ENCODE measurements around the gene PER2.
"Not testable (repeated sequence)": the region's sequence is repeated elsewhere in the genome, so short reads cannot be mapped to it uniquely, and the experiment has no call there.

PER2 gene

DNA sequence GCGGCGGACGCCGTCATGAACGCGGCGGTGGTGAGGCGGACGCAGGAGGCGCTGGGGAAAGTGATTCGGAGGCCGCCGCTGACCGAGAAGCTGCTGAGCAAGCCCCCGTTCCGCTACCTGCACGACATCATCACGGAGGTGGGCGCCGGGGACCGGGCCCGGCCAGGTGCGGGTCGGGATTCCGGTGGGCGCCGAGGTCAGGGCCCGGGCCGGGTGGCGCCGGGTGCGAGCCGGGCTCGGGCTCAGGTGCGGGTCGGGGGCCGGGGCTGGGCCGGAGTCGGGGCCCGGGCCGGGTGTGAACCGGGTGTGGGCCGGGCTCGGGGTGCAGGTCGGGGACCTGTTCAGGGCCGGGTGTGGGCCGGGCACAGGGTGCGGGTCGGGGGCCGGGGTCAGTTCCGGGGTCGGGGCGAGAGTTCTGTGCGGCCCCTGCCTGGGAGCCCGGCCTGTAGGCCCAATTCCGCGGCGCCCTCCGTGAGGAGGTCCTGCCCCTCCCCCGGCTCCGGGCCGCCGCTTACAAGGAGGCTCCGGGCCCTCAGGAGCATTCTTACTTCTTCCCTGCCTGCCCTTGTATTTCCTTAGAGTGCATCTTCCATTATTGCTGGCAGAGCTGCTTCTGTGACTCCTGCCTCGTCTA lies 32.4 kb upstream of the PER2 start:
- DNase-seq (ENCODE audit: extremely low read depth, low read depth) = no peak

DNA sequence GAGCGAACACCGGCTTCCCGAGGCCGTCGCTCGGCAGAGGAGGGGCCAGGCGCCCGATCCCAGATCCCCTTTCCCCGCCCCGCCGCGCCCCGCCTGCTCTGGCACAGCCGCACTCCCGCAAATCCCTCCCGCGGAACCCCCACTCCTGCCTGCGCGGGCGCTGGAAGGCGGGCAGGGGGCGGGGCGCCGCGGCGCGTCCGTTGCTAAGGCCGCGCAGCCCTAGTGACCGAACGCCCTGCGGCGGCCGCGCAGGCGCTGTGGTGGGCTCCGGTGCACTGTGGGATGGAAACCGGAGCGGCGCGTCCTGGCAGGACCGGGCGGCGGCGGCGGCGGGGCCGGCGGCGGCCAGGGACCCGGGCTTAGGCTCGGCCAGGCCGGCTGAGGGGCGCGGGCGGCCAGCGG lies 31.8 kb upstream of the PER2 start, which contains the start of gene TRAF3IP1:
Gene TRAF3IP1, plus strand, starts transcription at position 273 of the 402 bp plus-strand sequence. CDS start 145 bp downstream, outside the sequence.
- DNase-seq (ENCODE audit: extremely low read depth, low read depth) = peak; percentile 86
- TF ChIP-seq, protein P1, sequence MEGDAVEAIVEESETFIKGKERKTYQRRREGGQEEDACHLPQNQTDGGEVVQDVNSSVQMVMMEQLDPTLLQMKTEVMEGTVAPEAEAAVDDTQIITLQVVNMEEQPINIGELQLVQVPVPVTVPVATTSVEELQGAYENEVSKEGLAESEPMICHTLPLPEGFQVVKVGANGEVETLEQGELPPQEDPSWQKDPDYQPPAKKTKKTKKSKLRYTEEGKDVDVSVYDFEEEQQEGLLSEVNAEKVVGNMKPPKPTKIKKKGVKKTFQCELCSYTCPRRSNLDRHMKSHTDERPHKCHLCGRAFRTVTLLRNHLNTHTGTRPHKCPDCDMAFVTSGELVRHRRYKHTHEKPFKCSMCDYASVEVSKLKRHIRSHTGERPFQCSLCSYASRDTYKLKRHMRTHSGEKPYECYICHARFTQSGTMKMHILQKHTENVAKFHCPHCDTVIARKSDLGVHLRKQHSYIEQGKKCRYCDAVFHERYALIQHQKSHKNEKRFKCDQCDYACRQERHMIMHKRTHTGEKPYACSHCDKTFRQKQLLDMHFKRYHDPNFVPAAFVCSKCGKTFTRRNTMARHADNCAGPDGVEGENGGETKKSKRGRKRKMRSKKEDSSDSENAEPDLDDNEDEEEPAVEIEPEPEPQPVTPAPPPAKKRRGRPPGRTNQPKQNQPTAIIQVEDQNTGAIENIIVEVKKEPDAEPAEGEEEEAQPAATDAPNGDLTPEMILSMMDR (IDR thresholded peaks at IDR 0.05; ENCODE audit: low read depth, low read length) = no peak

More for the DNA sequence above, 32.4 kb upstream of the PER2 start:
- TF ChIP-seq, protein P1 (IDR thresholded peaks at IDR 0.05; ENCODE audit: low read depth, low read length) = no peak

DNA sequence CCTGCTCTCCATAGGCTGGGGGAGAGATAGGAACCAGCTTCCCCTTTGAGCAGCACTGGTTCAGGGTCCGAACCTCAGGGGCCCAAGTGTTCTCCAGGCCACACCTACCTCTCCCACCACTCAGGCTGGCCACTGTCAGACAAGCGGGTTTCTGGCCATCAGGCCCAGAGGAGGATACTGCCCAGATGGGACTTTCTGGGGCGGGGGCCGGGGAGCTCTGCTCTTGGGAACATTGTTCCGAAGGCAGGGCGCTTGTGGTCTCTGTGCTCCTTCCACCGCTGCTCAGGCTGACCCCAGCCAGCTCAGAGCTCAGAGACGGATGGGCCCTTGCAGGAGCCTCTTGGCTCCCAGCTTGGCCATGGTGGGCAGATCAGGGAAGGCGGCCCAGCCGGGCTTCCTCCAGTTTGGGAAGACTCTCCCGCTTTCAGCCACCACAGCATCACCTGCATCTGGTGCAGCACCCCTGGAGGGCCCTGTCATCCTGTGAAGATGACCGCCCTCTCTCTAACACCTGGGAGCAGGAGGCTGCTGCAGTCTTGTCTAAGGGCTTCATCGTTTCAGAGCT lies 26.7 kb upstream of the PER2 start:
- TF ChIP-seq, protein P1 (IDR thresholded peaks at IDR 0.05; ENCODE audit: low read depth, low read length) = no peak
- DNase-seq (ENCODE audit: extremely low read depth, low read depth) = no peak

DNA sequence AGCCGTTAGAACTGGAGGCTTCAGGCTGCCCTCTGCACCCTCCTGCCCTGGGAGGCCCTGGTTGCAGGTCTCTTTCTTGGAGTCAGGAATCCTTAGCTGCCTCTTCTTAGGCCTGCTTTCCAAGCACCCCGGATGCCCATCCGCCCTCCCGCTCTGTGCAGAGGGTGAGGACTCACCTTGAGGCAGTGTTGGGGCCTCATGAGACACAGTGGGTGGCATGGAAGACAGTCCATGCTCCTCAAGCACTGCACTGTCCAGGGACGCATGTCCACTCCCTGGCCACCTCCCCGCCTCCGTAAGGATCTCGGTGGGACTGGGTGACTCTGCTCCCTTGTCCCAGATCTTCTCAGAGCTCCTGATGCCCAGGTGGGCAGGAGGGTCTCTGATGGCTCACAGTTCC lies 26.2 kb upstream of the PER2 start:
- DNase-seq (ENCODE audit: extremely low read depth, low read depth) = no peak
- TF ChIP-seq, protein P1 (IDR thresholded peaks at IDR 0.05; ENCODE audit: low read depth, low read length) = no peak

DNA sequence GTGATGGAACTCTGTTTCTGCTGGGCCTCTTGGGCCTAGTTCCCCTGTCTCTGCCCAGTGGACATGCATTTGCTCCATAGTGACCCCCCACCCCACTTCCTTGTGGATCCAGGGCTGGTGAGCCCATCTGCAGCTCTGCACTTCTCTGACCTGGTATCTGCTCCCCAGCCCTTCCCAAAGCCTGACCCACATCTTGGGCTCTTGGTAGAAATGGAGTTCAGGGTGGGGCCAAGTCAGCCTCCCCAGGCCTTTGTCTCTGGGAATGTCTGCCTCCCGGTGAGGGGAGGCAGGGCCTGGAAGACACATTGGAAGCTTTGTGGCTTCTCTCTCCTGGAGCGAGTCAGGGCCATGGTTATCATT lies 25.6 kb upstream of the PER2 start:
- DNase-seq (ENCODE audit: extremely low read depth, low read depth) = no peak

DNA sequence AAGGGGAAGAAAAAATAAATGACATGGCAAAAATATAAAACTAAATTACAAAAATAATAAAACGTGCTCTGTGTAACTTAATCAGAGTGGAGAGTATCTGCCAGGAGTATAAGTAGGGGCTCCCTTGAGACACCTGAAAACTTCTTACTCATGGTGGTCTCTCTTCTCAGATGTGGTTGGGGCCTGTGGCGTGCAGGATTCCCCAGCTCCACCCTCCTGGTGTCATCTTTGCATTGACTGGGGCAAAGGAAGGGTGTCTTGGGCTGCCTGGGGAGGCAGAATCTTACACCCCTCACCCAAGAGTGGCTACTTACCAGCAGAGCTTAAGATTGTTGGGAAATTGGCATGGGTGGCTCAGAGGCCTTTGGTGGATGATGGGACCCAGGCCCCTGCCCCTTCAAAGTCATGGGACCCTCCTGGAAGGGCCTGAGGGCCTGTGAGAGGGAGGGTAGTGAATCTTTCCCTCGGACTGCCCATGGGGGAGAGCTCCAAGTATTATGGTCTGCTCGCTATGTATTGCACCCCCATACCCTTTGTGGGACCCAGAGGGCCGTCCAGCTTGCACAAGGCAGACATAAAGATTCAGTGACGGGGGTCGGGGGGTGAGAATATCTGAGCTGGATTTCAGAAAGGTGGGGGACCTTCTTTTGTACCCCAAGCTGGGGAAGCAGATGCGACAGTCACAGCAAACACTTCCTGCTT lies 25.0 kb upstream of the PER2 start:
- TF ChIP-seq, protein P1 (IDR thresholded peaks at IDR 0.05; ENCODE audit: low read depth, low read length) = no peak
- DNase-seq (ENCODE audit: extremely low read depth, low read depth) = no peak

More for the DNA sequence above, 25.6 kb upstream of the PER2 start:
- TF ChIP-seq, protein P1 (IDR thresholded peaks at IDR 0.05; ENCODE audit: low read depth, low read length) = no peak

DNA sequence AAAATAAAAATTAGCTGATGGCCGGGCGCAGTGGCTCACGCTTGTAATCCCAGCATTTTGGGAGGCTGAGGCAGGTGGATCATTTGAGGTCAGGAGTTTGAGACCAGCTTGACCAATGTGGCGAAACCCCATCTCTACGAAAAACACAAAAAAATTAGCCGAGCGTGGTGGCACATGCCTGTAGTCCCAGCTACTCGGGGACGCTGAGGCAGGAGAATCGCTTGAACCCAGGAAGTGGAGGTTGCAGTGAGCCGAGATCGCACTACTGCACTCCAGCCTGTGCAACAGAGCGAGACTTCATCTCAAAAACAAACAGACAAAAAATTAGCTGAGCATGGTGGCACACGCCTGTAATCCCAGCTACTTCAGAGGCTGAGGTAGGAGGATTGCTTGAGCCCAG lies 22.3 kb upstream of the PER2 start:
- DNase-seq (ENCODE audit: extremely low read depth, low read depth) = not testable (repeated sequence)

All from AG09319 (cell line).